Osteoblast (primary cell): ENCODE measurements around the gene PCCA. TPM values are rescaled to one million over a fixed set of nuclear protein-coding genes. Genes with fewer than 3 reads are reported as not detected.
A peak's percentile ranks its signal among the peaks of the same experiment; 100 is the strongest.

Experiments
- DNase-seq: peaks from one replicate; pipeline ENCODE4 v3.0.0; 2011; ENCODE audit warnings: low spot score, mixed read lengths; ENCODE audit not compliant: insufficient read length; ENCODE audit errors: missing footprints
- H2AFZ ChIP-seq: 2 replicates; pipeline ENCODE4 v1.6.0; 2011; ENCODE audit warnings: mild to moderate bottlenecking, low read length
- H3K27ac ChIP-seq: 2 replicates; pipeline ENCODE4 v1.5.1; 2011; ENCODE audit warnings: mild to moderate bottlenecking, low read depth, low read length, moderate library complexity
- H3K27me3 ChIP-seq: 2 replicates; pipeline ENCODE4 v1.6.0; 2012; ENCODE audit warnings: mild to moderate bottlenecking, control low read depth, inconsistent platforms, low read length, moderate library complexity; ENCODE audit not compliant: insufficient read depth
- H3K36me3 ChIP-seq: 2 replicates; pipeline ENCODE4 v1.5.1; 2011; ENCODE audit warnings: mild to moderate bottlenecking, low read length, control low read depth, moderate library complexity; ENCODE audit not compliant: insufficient read depth
- H3K4me1 ChIP-seq: 2 replicates; pipeline ENCODE4 v1.5.1; 2011; ENCODE audit warnings: mild to moderate bottlenecking, low read length, control low read depth, moderate library complexity; ENCODE audit not compliant: insufficient read depth
- H3K4me2 ChIP-seq: 2 replicates; pipeline ENCODE4 v1.6.0; 2011; ENCODE audit warnings: mild to moderate bottlenecking, low read length; ENCODE audit not compliant: insufficient read depth
- H3K4me3 ChIP-seq: fragments of 200-600 bp; sonication (generic); 3 replicates; pipeline ENCODE4 v1.5.1; 2012; ENCODE audit warnings: mild to moderate bottlenecking, low read length, inconsistent platforms; ENCODE audit not compliant: insufficient read depth
- H3K79me2 ChIP-seq: 2 replicates; pipeline ENCODE4 v1.6.0; 2012; ENCODE audit warnings: mild to moderate bottlenecking, low read length, control low read depth, inconsistent platforms; ENCODE audit not compliant: insufficient read depth
- H3K9me3 ChIP-seq: 2 replicates; pipeline ENCODE4 v1.5.1; 2011; ENCODE audit warnings: low read depth, low read length, control low read depth
- H4K20me1 ChIP-seq: 2 replicates; pipeline ENCODE4 v1.6.0; 2012; ENCODE audit warnings: mild to moderate bottlenecking, low read length, control low read depth; ENCODE audit not compliant: insufficient read depth
- total RNA-seq: library from RNA; depleted of rRNA; stranded (reverse); fragments of >200 nt; gene quantifications from 2 replicates; pipeline ENCODE4 v1.2.3, GENCODE V29; 2012
- TF ChIP-seq, protein P1 (sequence below): IDR thresholded peaks from 2 replicates; pipeline ENCODE4 v1.5.1; 2011; ENCODE audit warnings: mild to moderate bottlenecking, low read depth, low read length, moderate library complexity; ENCODE audit errors: extremely low read depth

PCCA gene
- total RNA-seq, 1 donor = 40.5 TPM

DNA sequence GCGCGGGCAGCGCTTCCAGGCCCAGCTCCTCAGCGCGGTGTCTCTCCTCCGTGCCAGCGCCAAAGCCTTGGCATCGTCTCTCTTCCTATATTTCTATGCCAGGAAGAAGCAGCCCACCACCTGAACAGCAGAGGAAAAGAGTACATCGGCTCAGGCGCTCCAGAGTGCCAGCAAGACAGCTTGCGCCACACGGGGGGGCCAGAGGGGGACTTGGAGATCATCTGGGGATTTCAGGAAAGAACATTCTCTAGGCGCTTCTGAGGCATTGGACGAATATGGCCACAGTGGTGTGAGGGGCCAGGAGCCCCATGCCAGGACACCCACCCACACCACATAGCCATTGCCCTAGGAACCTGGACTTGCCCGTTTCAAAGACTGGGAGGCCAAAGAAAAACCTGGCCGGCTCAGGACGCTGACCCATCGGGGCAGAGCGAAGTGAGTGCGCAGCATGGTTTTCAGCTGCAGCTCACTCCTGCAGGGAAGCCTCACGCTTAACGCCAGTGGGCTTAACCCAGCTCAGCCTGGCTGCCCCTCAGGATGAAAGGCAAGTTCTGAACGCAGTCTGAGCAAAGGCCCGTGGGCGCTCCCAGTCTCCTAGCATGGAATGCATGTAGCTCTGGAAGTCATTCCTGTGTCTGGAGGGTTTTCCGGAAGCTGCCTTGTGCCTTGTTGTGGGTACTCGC, 437.6 kb downstream of the PCCA start:
- TF ChIP-seq, protein P1, sequence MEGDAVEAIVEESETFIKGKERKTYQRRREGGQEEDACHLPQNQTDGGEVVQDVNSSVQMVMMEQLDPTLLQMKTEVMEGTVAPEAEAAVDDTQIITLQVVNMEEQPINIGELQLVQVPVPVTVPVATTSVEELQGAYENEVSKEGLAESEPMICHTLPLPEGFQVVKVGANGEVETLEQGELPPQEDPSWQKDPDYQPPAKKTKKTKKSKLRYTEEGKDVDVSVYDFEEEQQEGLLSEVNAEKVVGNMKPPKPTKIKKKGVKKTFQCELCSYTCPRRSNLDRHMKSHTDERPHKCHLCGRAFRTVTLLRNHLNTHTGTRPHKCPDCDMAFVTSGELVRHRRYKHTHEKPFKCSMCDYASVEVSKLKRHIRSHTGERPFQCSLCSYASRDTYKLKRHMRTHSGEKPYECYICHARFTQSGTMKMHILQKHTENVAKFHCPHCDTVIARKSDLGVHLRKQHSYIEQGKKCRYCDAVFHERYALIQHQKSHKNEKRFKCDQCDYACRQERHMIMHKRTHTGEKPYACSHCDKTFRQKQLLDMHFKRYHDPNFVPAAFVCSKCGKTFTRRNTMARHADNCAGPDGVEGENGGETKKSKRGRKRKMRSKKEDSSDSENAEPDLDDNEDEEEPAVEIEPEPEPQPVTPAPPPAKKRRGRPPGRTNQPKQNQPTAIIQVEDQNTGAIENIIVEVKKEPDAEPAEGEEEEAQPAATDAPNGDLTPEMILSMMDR = no peak
- H3K4me3 ChIP-seq = no peak overlapping the region
- H3K9me3 ChIP-seq = no peaks in the 10 kb centered on the region
- H4K20me1 ChIP-seq = no peaks in the 10 kb centered on the region
- no peaks in the 10 kb centered on the region for H3K27me3 ChIP-seq
- H3K79me2 ChIP-seq = no peaks in the 10 kb centered on the region
- H3K27ac ChIP-seq = no peak overlapping the region
- no peak overlapping the region for H2AFZ ChIP-seq
- no peaks in the 10 kb centered on the region for H3K4me1 ChIP-seq
- H3K36me3 ChIP-seq = peaks cover 6% of the 10 kb centered on the region
- peak; percentile 41 for DNase-seq
- H3K4me2 ChIP-seq = no peak overlapping the region

DNA sequence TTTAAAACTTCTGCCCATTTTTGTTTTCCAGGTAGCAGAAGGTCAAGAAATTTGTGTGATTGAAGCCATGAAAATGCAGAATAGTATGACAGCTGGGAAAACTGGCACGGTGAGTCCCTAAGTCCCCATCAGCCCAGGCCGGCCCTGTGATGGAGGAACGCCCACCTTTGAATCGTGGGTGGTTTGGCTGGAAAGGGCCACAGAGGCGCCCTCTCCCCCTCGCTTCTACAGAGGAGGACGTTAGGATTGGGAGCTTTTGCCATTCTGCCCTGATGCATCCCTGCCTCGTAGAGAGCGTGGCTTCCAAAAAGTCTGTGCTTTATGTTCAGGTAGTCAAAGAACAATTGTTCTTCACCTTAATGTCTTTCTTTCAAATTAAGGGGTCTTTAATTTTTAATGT, 438.8 kb downstream of the PCCA start:
- Histone ChIP-seq H3K4me1 (no peaks in the 10 kb centered on the region), H3K4me3 (no peak overlapping the region), H2AFZ (no peak overlapping the region), H3K79me2 (no peaks in the 10 kb centered on the region), H3K4me2 (no peak overlapping the region), H4K20me1 (no peaks in the 10 kb centered on the region), H3K27me3 (no peaks in the 10 kb centered on the region), H3K9me3 (no peaks in the 10 kb centered on the region), H3K36me3 (peaks cover 6% of the 10 kb centered on the region), H3K27ac (no peak overlapping the region)
- DNase-seq = peak; percentile 9
- TF ChIP-seq, protein P1 = no peak

DNA sequence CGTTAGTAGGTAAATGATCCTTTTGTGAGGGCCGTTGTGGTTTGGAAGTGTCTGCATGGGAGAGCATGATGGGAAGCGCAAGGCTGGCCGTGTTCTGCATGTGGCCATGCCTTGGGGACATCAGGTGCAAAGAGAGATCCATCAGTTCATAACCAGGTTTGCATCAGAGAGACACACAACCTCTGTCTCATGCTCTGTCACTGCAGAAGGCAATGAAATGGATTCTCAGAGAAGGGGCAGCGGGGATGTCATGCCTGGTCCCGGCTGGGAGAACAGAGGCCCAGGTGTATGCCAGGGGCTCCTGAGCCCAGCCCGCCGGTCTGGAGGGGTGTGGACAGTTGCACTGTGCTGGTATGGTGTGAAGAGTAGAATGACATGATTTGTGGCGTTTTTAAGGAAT, 439.5 kb downstream of the PCCA start:
- Histone ChIP-seq H3K4me1 (no peaks in the 10 kb centered on the region), H3K4me2 (no peak overlapping the region), H3K9me3 (no peaks in the 10 kb centered on the region), H3K36me3 (peaks cover 6% of the 10 kb centered on the region), H2AFZ (no peak overlapping the region), H3K4me3 (no peak overlapping the region), H4K20me1 (no peaks in the 10 kb centered on the region), H3K27me3 (no peaks in the 10 kb centered on the region), H3K27ac (no peak overlapping the region), H3K79me2 (no peaks in the 10 kb centered on the region)
- TF ChIP-seq, protein P1 = no peak
- peak; percentile 53 for DNase-seq

DNA sequence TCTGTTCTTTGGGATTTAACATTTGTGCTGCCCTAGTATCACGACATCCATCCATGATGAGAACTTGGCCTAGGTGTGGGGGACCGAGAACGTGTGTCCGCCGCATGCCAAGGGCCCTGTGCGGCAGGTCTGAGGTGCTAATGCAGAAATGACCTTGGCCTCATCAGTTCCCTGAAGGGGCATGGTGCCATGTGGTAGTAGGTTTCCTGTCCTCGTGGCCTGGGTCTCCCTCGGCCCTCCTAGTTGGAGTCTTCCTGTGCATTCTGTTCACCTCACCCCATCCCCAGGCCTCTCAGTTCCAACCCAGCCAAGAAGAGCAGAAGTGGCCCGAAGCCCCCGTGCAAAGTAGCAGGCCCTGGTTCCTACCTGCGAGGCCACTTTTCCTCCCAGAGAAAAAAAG, 439.9 kb downstream of the PCCA start:
- H4K20me1 ChIP-seq = no peaks in the 10 kb centered on the region
- peak; percentile 52 for DNase-seq
- H3K9me3 ChIP-seq = no peaks in the 10 kb centered on the region
- H3K4me3 ChIP-seq = no peak overlapping the region
- H3K27me3 ChIP-seq = no peaks in the 10 kb centered on the region
- TF ChIP-seq, protein P1 = no peak
- peaks cover 6% of the 10 kb centered on the region for H3K36me3 ChIP-seq
- H3K27ac ChIP-seq = no peak overlapping the region
- no peaks in the 10 kb centered on the region for H3K79me2 ChIP-seq
- H2AFZ ChIP-seq = no peak overlapping the region
- H3K4me1 ChIP-seq = no peaks in the 10 kb centered on the region
- H3K4me2 ChIP-seq = no peak overlapping the region
